C4-2B (cell line): ENCODE results near the gene LMNTD2.

Experiments
- ZFX ChIP-seq: fragments of 450-650 bp; IDR thresholded peaks from 2 replicates; pipeline ENCODE4 v1.6.1; 2017
- TF ChIP-seq, protein P1 (sequence below): fragments of 450-650 bp; conservative IDR thresholded peaks from 2 replicates; pipeline ENCODE4 v1.5.1; 2017; ENCODE audit warnings: mild to moderate bottlenecking

DNA sequence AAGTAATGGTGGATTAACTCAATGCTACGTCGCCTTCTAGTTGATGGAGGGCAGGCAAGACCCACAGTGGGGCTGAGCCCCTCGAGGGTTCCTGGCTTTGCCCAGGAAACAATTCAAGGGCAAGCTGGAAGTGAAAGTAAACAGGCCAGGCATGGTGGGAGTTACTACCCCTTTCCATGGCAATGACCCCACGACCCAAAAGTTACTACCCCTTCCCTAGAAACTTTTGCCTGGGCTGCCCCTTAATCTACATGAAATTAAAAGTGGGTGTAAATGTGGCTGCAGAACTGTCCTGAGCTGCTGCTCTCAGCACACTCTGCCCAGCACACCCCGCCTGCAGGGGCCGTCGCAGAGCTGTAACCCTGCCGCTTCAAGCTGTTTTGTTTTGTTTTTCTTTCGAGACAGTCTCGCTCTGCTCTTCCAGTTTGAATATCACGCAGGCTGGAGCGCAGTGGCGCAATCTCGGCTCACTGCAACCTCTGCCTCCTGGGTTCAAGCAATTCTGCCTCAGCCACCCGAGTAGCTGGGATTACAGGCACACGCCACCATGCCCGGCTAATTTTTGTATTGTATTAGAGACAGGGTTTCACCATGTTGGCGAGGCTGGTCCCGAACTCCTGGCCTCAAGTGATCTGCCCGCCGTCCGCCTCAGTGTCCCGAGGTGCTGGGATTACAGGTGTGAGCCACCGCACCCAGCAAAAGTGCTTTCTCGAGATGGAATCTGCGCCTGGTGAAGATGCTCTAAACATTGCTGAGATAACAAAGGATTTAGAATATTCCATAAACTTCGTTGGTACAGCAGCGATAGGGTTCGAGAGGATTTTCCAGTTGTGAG, 47.6 kb downstream of the LMNTD2 start:
- TF ChIP-seq, protein P1, sequence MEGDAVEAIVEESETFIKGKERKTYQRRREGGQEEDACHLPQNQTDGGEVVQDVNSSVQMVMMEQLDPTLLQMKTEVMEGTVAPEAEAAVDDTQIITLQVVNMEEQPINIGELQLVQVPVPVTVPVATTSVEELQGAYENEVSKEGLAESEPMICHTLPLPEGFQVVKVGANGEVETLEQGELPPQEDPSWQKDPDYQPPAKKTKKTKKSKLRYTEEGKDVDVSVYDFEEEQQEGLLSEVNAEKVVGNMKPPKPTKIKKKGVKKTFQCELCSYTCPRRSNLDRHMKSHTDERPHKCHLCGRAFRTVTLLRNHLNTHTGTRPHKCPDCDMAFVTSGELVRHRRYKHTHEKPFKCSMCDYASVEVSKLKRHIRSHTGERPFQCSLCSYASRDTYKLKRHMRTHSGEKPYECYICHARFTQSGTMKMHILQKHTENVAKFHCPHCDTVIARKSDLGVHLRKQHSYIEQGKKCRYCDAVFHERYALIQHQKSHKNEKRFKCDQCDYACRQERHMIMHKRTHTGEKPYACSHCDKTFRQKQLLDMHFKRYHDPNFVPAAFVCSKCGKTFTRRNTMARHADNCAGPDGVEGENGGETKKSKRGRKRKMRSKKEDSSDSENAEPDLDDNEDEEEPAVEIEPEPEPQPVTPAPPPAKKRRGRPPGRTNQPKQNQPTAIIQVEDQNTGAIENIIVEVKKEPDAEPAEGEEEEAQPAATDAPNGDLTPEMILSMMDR = no peak
- TF ChIP-seq ZFX = no peak
